Measurements from ENCODE around the gene ARMH3. TPM values are rescaled to one million over a fixed set of nuclear protein-coding genes. Genes with fewer than 3 reads are reported as not detected.
"Not testable (repeated sequence)": the region's sequence is repeated elsewhere in the genome, so short reads cannot be mapped to it uniquely, and the experiment has no call there.

ARMH3 gene
- total and polyA plus RNA-seq, 8 donors, result 3.5 to 29.0 (median 17.2) TPM

DNA sequence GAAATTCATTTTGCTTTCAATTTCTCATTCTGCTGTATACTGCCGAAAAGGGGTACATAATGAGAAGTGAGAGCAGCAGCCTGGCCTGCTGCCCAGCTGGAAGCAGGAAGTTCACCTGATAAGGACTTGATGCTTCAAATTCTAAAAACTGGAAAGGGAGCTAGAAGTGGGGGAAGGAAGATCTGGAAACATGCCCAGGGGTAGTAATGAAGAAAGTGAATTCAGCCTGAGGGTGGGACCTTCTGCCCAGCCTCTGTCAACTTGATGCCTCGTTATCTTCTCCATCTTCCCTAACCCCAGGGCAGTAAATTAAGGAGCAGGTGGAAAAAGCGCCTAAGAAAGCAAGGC is 69.4 kb downstream of the ARMH3 start:
- Histone ChIP-seq H3K27me3 (no peaks in the 10 kb centered on the region), H3K27ac (peak overlapping the region in 2 of 5 donors; percentile 8 to 74), H3K36me3 (peaks cover 30 to 98% (median 92%) of the 10 kb centered on the region in 4 donors), H3K4me3 (no peak overlapping the region), H3K9me3 (no peaks in the 10 kb centered on the region), H3K4me1 (peaks cover 0 to 18% (median 6%) of the 10 kb centered on the region in 4 donors)
- WGBS, 5 donors, result 26 to 49% (median 33%) methylated on average over 3 of the region's 3 CpGs
- peak; percentile 53 to 64 for DNase-seq
- intact Hi-C loops (cut with DNase I; ENCODE audit: low total_unique reads), result no loop called here
- TF ChIP-seq, protein P1, sequence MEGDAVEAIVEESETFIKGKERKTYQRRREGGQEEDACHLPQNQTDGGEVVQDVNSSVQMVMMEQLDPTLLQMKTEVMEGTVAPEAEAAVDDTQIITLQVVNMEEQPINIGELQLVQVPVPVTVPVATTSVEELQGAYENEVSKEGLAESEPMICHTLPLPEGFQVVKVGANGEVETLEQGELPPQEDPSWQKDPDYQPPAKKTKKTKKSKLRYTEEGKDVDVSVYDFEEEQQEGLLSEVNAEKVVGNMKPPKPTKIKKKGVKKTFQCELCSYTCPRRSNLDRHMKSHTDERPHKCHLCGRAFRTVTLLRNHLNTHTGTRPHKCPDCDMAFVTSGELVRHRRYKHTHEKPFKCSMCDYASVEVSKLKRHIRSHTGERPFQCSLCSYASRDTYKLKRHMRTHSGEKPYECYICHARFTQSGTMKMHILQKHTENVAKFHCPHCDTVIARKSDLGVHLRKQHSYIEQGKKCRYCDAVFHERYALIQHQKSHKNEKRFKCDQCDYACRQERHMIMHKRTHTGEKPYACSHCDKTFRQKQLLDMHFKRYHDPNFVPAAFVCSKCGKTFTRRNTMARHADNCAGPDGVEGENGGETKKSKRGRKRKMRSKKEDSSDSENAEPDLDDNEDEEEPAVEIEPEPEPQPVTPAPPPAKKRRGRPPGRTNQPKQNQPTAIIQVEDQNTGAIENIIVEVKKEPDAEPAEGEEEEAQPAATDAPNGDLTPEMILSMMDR (IDR thresholded peaks at IDR 0.05), result no peak
- TF ChIP-seq EP300 (IDR thresholded peaks at IDR 0.05) (no peak), POLR2AphosphoS5 (IDR thresholded peaks at IDR 0.05) (no peak), POLR2A (IDR thresholded peaks at IDR 0.05) (no peak)

DNA sequence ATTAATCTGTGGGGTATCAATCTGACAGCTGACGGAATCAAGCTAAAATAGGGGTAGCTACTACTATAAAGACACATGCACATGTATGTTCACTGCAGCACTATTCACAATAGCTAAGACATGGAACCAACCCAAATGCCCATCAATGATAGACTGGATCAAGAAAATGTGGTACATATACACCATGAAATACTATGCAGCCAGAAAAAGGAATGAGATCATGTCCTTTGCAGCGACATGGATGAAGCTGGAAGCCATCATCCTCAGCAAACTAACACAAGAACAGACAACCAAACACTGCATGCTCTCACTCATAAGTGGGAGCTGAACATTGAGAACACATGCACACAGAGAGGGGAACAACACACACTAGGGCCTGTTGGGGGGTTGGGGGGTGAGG is 75.3 kb downstream of the ARMH3 start:
- 97 to 100% (median 98%) methylated on average over 2 of the region's 2 CpGs for WGBS, 5 donors
- DNase-seq; H3K27ac ChIP-seq; H3K27me3 ChIP-seq; intact Hi-C loops (cut with DNase I; ENCODE audit: low total_unique reads); H3K4me1 ChIP-seq; H3K4me3 ChIP-seq; H3K9me3 ChIP-seq: not testable (repeated sequence)
- peaks cover 9 to 59% (median 54%) of the 10 kb centered on the region in 4 donors for H3K36me3 ChIP-seq

DNA sequence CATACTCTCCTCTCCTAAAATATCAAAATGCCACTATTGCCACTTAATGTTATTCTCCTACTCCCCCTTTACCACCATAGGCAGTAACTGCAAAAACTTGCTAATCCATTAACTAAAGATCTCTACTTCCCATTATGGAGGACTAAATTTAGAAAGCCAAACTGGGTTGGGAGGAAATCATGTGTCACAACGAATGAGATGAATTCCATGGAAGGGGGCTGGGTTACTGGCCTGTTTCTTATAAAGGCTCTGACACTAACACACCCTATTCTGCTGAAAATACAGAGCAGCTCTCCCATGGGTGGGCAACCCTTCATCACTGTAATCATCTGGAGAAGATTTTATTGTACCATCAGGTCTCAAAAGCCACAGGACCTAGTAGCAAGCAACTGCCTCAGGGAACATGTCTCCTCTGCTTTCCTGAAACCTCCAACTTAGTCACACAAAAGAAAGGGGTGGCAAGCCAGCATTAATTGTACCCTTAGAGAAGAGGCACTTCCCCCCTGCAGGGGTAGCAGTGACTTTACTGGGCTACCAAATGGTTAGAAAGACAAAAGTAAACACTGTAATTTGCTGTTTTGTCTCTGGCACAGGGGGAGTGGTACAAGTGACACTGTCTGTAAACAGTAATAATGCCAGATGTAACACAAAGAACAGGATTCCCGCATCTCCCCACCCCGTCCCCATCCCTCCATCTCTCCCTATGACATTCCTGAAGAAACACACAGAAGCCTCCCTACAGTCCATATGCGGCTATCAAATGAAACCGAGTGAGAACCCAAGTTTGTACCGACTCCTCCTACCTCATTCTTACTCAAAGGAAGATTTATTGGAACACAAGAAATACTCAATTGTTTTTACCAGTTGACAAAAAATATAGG is 81.6 kb downstream of the ARMH3 start:
- H3K36me3 ChIP-seq, result peaks cover 30 to 77% (median 59%) of the 10 kb centered on the region in 4 donors
- no peak overlapping the region for H3K4me3 ChIP-seq
- no peak for TF ChIP-seq EP300 (IDR thresholded peaks at IDR 0.05)
- no peak for TF ChIP-seq POLR2A (IDR thresholded peaks at IDR 0.05)
- TF ChIP-seq POLR2AphosphoS5 (IDR thresholded peaks at IDR 0.05), result no peak
- TF ChIP-seq, protein P1 (IDR thresholded peaks at IDR 0.05), result no peak
- intact Hi-C loops (cut with DNase I; ENCODE audit: low total_unique reads), result no loop called here
- no peaks in the 10 kb centered on the region for H3K27me3 ChIP-seq
- H3K4me1 ChIP-seq, result peaks cover 0 to 17% (median 4%) of the 10 kb centered on the region in 4 donors
- 80 to 86% (median 80%) methylated on average over 6 of the region's 6 CpGs for WGBS, 5 donors
- no peak for DNase-seq
- H3K27ac ChIP-seq, result peak overlapping the region in 2 of 5 donors; percentile 11 to 51
- H3K9me3 ChIP-seq, result no peaks in the 10 kb centered on the region

DNA sequence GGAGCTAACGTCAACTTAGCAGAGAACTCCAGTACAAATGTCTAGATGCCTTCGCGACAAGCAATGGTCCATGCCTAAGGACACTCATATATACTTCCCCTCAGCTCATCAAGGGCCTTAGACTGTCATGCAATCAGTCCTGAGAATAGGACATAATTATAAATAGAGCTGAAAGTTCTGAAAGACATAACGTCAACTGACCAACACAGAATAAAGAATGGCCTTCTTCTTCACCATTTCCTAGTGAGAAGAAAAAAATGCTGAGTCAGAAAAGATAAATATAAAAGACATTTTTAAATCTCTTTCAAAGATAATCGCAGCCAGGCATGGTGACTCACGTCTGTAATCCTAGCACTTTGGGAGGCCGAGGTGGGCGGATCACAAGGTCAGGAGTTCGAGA is 83.2 kb downstream of the ARMH3 start:
- Histone ChIP-seq H3K9me3 (no peaks in the 10 kb centered on the region), H3K4me1 (peaks cover 0 to 21% (median 4%) of the 10 kb centered on the region in 4 donors), H3K27me3 (no peaks in the 10 kb centered on the region), H3K36me3 (peaks cover 27 to 82% (median 69%) of the 10 kb centered on the region in 4 donors), H3K27ac (peak overlapping the region in 1 of 5 donors; percentile 51), H3K4me3 (no peak overlapping the region)
- intact Hi-C loops (cut with DNase I; ENCODE audit: low total_unique reads), result no loop called here
- DNase-seq, result no peak
- TF ChIP-seq POLR2A (IDR thresholded peaks at IDR 0.05), result no peak
- no peak for TF ChIP-seq EP300 (IDR thresholded peaks at IDR 0.05)
- TF ChIP-seq, protein P1 (IDR thresholded peaks at IDR 0.05), result no peak
- no peak for TF ChIP-seq POLR2AphosphoS5 (IDR thresholded peaks at IDR 0.05)
- WGBS, 5 donors, result 81 to 89% (median 84%) methylated on average over 9 of the region's 9 CpGs

Measured in stomach (tissue), 9 donors.